Hepatocyte (in vitro differentiated cells): ENCODE data around the gene OBP2B. TPM values are rescaled to one million over a fixed set of nuclear protein-coding genes. Genes with fewer than 3 reads are reported as not detected.
"Not testable (repeated sequence)": the region's sequence is repeated elsewhere in the genome, so short reads cannot be mapped to it uniquely, and the experiment has no call there.

ENCODE experiments used
- DNase-seq: peaks from one replicate; pipeline ENCODE4 v3.0.0-alpha.2; 2016; ENCODE audit warnings: low spot score
- H2AFZ ChIP-seq: fragments of 200-600 bp; sonication (generic); 2 replicates; pipeline ENCODE4 v1.6.0; 2016; ENCODE audit warnings: antibody characterized with exemption, mild to moderate bottlenecking
- H3K27ac ChIP-seq: fragments of 200-600 bp; sonication (generic); 2 replicates; pipeline ENCODE4 v1.5.1; 2016; ENCODE audit warnings: mild to moderate bottlenecking
- H3K27me3 ChIP-seq: fragments of 200-600 bp; sonication (generic); 2 replicates; pipeline ENCODE4 v1.6.1; 2016
- H3K36me3 ChIP-seq: fragments of 200-600 bp; sonication (generic); replicated peaks from 2 replicates; pipeline ENCODE4 v1.5.1; 2016; ENCODE audit warnings: low read depth; ENCODE audit not compliant: insufficient read depth
- H3K4me1 ChIP-seq: fragments of 200-600 bp; sonication (generic); 2 replicates; pipeline ENCODE4 v1.5.1; 2016; ENCODE audit warnings: mild to moderate bottlenecking, moderate library complexity; ENCODE audit not compliant: insufficient read depth
- H3K4me2 ChIP-seq: fragments of 200-600 bp; sonication (generic); 2 replicates; pipeline ENCODE4 v1.6.0; 2016
- H3K4me3 ChIP-seq: fragments of 200-600 bp; sonication (generic); 2 replicates; pipeline ENCODE4 v1.5.1; 2016; ENCODE audit warnings: mild to moderate bottlenecking
- H3K79me2 ChIP-seq: fragments of 200-600 bp; sonication (generic); 2 replicates; pipeline ENCODE4 v1.6.0; 2017; ENCODE audit warnings: mild to moderate bottlenecking
- H3K9me2 ChIP-seq: fragments of 200-600 bp; sonication (generic); replicated peaks from 2 replicates; pipeline ENCODE4 v1.6.0; 2017; ENCODE audit warnings: mild to moderate bottlenecking; ENCODE audit not compliant: insufficient read depth
- H3K9me3 ChIP-seq: fragments of 200-600 bp; sonication (generic); 2 replicates; pipeline ENCODE4 v1.5.1; 2016; ENCODE audit warnings: low read depth, mild to moderate bottlenecking
- H4K20me1 ChIP-seq: fragments of 200-600 bp; sonication (generic); 2 replicates; pipeline ENCODE4 v1.6.0; 2016; ENCODE audit warnings: mild to moderate bottlenecking; ENCODE audit not compliant: insufficient read depth, poor library complexity, severe bottlenecking
- EZH2 ChIP-seq: fragments of 200-600 bp; sonication (generic); IDR thresholded peaks from 2 replicates; pipeline ENCODE4 v1.6.1; 2016; ENCODE audit warnings: antibody characterized with exemption, mild to moderate bottlenecking, borderline replicate concordance
- EZH2phosphoT487 ChIP-seq: fragments of 200-600 bp; sonication (generic); IDR thresholded peaks from one replicate; pipeline ENCODE4 v1.6.1; 2018; ENCODE audit warnings: antibody characterized with exemption, mild to moderate bottlenecking, low read depth, moderate library complexity; ENCODE audit not compliant: unreplicated experiment, severe bottlenecking
- WGBS: methylation state at CpG from one replicate; pipeline ENCODE4 v1.1.6; 2016; ENCODE audit warnings: low lambda C conversion rate; ENCODE audit errors: missing lambda C conversion rate; 5-methylcytosine and 5-hydroxymethylcytosine counted together
- polyA plus RNA-seq: library from polyadenylated mRNA; unstranded; fragments of >200 nt; fragmentation: Nextera tagmentation; extraction: Ambion mirVana; gene quantifications from 2 replicates; pipeline ENCODE4 v1.2.1, GENCODE V29; 2016
- total RNA-seq: library from RNA; depleted of rRNA; stranded (reverse); fragments of >200 nt; gene quantifications from 2 replicates; pipeline ENCODE4 v1.2.3, GENCODE V29; 2014
- TF ChIP-seq, protein P1 (sequence below): fragments of 200-600 bp; sonication (generic); IDR thresholded peaks from 2 replicates; pipeline ENCODE4 v1.5.1; 2016; ENCODE audit warnings: antibody characterized with exemption, mild to moderate bottlenecking; ENCODE audit not compliant: poor library complexity

Gene OBP2B
- total and polyA plus RNA-seq, 2 experiments from 2014 or later, result not detected

DNA sequence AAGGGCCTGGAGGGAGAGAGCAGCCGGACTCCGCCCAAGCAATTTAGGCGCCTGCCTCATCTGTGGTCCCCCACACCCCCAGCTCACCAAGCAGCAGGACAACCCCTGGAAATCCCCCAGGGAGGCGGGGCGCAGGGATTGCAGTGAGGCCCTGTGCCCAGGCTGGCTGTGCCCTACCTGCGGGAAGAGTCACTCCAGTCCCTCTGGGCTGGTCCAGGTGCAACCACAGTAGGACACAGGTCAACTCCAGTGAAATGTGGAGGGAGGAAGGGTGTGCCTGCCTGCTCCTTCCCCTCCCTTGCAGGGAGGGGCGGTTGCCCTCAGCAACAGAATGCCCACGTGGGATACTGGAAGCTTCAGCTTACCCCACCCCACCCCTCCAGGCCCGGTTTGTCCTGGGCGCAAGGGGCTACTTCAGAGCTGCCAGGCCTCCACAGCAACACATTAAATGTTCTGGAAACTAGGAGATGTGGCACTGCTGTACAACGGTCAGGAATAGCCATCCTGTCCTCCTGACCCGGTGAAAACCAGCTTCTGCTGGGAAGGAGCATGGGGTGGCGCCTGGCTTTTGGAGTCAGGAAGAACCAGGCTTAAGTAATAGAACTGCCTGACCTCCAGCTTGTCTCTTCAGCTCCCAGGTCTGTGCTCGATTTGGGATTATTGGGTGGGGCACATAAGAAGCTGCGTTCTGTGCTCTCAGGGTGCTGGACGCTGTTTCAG, 43.4 kb upstream of the OBP2B start:
- DNase-seq, result peak; percentile 53
- no peaks in the 10 kb centered on the region for H3K36me3 ChIP-seq
- H3K4me1 ChIP-seq, result peaks cover 18% of the 10 kb centered on the region
- H3K4me3 ChIP-seq, result no peak overlapping the region
- H3K9me2 ChIP-seq, result no peaks in the 10 kb centered on the region
- no peaks in the 10 kb centered on the region for H3K9me3 ChIP-seq
- H4K20me1 ChIP-seq, result no peaks in the 10 kb centered on the region
- no peaks in the 10 kb centered on the region for H3K27me3 ChIP-seq
- TF ChIP-seq EZH2phosphoT487 (no peak), EZH2 (no peak)
- TF ChIP-seq, protein P1, sequence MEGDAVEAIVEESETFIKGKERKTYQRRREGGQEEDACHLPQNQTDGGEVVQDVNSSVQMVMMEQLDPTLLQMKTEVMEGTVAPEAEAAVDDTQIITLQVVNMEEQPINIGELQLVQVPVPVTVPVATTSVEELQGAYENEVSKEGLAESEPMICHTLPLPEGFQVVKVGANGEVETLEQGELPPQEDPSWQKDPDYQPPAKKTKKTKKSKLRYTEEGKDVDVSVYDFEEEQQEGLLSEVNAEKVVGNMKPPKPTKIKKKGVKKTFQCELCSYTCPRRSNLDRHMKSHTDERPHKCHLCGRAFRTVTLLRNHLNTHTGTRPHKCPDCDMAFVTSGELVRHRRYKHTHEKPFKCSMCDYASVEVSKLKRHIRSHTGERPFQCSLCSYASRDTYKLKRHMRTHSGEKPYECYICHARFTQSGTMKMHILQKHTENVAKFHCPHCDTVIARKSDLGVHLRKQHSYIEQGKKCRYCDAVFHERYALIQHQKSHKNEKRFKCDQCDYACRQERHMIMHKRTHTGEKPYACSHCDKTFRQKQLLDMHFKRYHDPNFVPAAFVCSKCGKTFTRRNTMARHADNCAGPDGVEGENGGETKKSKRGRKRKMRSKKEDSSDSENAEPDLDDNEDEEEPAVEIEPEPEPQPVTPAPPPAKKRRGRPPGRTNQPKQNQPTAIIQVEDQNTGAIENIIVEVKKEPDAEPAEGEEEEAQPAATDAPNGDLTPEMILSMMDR, result no peak
- no peaks in the 10 kb centered on the region for H3K79me2 ChIP-seq
- no peak overlapping the region for H2AFZ ChIP-seq
- H3K4me2 ChIP-seq, result peak overlapping the region; percentile 54
- WGBS, result 77% methylated on average over 16 of the region's 16 CpGs
- H3K27ac ChIP-seq, result peak overlapping the region; percentile 69

DNA sequence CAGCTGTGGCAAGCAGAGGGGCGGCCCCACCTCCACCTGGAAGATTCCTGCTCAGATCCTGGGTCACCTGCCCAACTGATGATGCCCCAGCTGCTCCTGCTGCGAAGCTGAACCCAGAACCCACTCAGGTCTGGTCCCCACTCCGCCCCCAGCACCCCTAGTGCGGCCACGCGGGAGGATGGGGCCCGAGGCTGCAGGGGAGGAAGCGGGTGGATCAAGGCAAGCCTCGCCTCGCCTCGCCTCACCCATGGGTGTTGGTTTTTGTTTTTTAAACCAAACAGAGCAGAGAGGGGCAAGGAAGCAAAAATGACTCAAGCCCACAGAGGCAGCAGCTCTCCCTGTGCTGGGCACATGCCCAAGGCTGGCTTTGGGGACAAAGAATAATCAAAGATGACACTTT, 42.7 kb upstream of the OBP2B start:
- Histone ChIP-seq H3K4me2 (peak overlapping the region; percentile 54), H3K27ac (peak overlapping the region; percentile 69), H3K9me3 (no peaks in the 10 kb centered on the region), H3K36me3 (no peaks in the 10 kb centered on the region), H3K79me2 (no peaks in the 10 kb centered on the region), H3K4me1 (peaks cover 18% of the 10 kb centered on the region), H4K20me1 (no peaks in the 10 kb centered on the region), H3K27me3 (no peaks in the 10 kb centered on the region), H3K9me2 (no peaks in the 10 kb centered on the region), H3K4me3 (no peak overlapping the region), H2AFZ (no peak overlapping the region)
- TF ChIP-seq, protein P1, result no peak
- TF ChIP-seq EZH2phosphoT487 (no peak), EZH2 (no peak)
- 90% methylated on average over 10 of the region's 11 CpGs for WGBS
- no peak for DNase-seq

DNA sequence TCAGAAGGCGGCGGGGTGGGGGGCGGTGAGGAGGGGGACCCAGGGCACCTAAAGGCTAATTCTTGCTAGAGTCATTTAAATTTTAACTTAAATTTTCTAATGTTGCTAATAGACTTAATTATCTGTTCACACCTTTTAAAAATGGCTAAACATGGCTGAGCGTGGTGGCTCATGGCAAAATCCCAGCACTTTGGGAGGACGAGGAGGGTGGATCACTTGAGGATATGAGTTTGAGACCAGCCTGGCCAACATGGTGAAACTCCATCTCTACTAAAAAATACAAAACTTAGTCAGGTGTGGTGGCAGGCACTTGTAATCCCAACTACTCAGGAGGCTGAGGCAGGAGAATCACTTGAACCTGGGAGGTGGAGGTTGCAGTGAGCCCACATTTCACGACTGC, 42.2 kb upstream of the OBP2B start:
- peaks cover 18% of the 10 kb centered on the region for H3K4me1 ChIP-seq
- H2AFZ ChIP-seq, H3K9me2 ChIP-seq, H3K9me3 ChIP-seq, H3K4me3 ChIP-seq, H3K4me2 ChIP-seq, H3K79me2 ChIP-seq, DNase-seq, H3K36me3 ChIP-seq, H4K20me1 ChIP-seq, H3K27me3 ChIP-seq: not testable (repeated sequence)
- peak overlapping the region; percentile 69 for H3K27ac ChIP-seq
- 91% methylated on average over 6 of the region's 6 CpGs for WGBS

DNA sequence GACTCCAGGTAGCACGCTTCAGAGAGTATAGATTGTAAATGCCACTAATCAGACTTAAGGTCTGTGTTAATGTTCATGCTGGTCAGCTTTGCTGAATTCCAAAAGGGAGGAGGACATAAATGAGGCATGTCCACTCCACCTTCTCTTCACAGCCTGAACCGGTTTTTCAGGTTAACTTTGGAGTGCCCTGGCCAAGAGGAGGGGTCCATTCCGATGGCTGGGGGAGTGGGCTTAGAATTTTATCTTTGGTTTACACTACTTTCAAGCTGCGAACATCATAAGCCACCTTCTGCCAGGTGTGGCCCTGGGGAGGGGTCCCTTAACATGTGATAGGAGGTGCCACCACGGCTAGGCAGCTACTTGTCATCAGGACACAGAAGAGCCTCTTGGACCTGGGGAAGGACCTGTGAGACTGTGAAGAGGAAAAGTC, 41.7 kb upstream of the OBP2B start:
- peak overlapping the region; percentile 69 for H3K27ac ChIP-seq
- no peaks in the 10 kb centered on the region for H3K9me3 ChIP-seq
- DNase-seq, result no peak
- no peaks in the 10 kb centered on the region for H3K79me2 ChIP-seq
- no peak for TF ChIP-seq EZH2phosphoT487
- no peak for TF ChIP-seq EZH2
- TF ChIP-seq, protein P1, result no peak
- H2AFZ ChIP-seq, result no peak overlapping the region
- no peaks in the 10 kb centered on the region for H3K27me3 ChIP-seq
- no peaks in the 10 kb centered on the region for H4K20me1 ChIP-seq
- peak overlapping the region; percentile 37 for H3K4me2 ChIP-seq
- H3K4me3 ChIP-seq, result no peak overlapping the region
- WGBS, result 43% methylated on average over 5 of the region's 5 CpGs
- no peaks in the 10 kb centered on the region for H3K36me3 ChIP-seq
- H3K4me1 ChIP-seq, result peaks cover 18% of the 10 kb centered on the region
- H3K9me2 ChIP-seq, result no peaks in the 10 kb centered on the region
